HG02759 (cell line): ENCODE measurements around the gene CDX1.
A peak's percentile ranks its signal among the peaks of the same experiment; 100 is the strongest.

Experiments
- ATAC-seq: cut with Tn5 transposase; IDR thresholded peaks from one replicate; pipeline ENCODE4 v1.9.1; 2021; ENCODE audit warnings: mild to moderate bottlenecking, moderate library complexity; ENCODE audit not compliant: unreplicated experiment

Gene CDX1

DNA sequence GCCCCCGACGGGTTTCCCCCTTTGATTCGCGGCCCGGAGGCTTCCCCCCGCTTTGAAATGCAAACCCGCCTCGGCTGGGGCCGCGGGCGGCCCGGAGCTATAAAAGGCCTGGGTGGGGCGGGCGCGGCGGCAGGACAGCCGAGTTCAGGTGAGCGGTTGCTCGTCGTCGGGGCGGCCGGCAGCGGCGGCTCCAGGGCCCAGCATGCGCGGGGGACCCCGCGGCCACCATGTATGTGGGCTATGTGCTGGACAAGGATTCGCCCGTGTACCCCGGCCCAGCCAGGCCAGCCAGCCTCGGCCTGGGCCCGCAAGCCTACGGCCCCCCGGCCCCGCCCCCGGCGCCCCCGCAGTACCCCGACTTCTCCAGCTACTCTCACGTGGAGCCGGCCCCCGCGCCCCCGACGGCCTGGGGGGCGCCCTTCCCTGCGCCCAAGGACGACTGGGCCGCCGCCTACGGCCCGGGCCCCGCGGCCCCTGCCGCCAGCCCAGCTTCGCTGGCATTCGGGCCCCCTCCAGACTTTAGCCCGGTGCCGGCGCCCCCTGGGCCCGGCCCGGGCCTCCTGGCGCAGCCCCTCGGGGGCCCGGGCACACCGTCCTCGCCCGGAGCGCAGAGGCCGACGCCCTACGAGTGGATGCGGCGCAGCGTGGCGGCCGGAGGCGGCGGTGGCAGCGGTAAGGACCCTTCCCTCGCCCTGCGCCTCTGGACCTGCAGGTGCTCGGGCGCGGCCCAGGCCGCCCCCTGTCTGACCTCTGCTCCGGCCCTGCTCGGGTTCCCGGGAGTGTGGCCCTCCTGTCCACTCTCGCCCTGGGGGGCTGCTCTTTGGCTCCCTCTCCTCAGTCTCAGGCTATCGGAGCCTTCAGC lies at the start of gene CDX1:
CDX1 (plus strand) TSS at position 129 of the 862 bp plus-strand sequence; CDS start at position 228, 99 bp downstream.
- ATAC-seq, result no peak

- ATAC-seq, result no peak
Measured at GRCh38 chr5:150117945-150118560, 48.5 kb upstream of the CDX1 start.

DNA sequence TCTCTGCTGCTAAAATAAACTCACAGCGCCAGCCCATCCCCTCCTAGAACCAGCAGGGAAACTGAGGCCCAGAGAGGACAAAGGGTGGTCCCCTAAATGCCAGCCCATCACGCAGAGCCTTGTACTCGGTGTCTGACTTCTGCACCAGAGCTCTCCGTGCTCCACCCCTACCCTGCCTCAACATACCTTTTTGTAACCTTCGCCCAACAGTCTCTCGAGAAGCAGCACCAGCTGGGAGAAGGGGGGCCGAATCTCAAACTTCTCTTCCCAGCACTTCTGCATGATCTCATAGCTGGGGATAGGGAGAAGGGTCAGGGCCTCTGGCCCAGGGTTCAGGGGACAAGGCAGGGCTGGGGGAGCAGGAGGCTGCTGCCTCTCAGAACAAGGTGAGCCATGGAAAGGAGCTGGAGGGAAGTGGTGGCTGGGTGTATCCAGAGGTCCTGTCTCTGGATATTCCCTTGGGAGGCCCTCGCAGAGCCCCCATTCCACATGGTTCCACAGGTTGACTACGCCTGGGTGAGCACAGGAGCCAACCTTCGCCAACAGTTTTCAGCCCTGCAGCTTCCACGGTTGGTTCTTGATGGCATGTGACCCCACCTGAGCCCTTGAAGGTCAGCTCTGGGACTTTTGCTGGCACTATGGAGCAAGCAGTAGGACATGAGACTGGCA lies 47.9 kb upstream of the CDX1 start:
- no peak for ATAC-seq

DNA sequence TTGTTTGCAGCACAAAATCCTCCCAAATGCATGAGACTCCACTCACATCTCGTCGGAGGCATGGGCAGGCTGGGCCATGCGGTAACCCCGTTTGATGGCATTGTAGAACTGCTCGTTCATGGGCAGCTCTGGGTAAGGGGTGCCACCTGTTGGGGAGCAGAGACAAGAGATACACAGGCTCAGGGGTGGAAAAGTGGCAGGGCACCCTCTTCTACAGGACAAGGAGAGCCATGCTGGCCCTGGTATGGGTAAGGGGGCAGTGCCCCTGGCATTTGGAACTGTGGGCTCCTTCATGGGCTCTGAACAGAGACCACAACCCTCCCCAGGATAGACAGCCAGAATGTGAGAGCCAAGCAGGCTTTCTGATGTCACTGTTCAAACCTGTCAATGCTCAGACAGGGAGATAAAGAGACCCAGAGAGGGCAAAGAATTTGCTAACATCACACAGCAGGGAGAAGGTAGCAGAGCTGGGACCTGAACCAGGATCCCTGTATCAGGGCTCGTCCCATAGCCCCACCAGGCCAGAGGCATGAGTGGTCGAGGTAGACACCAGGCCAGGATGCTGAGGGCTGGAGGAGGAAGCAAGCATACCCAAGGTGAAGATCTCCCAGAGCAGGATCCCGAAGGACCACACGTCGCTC lies 47.0 kb upstream of the CDX1 start:
- ATAC-seq, result no peak

- no peak for ATAC-seq
Measured at GRCh38 chr5:150120062-150120441, 46.5 kb upstream of the CDX1 start.

DNA sequence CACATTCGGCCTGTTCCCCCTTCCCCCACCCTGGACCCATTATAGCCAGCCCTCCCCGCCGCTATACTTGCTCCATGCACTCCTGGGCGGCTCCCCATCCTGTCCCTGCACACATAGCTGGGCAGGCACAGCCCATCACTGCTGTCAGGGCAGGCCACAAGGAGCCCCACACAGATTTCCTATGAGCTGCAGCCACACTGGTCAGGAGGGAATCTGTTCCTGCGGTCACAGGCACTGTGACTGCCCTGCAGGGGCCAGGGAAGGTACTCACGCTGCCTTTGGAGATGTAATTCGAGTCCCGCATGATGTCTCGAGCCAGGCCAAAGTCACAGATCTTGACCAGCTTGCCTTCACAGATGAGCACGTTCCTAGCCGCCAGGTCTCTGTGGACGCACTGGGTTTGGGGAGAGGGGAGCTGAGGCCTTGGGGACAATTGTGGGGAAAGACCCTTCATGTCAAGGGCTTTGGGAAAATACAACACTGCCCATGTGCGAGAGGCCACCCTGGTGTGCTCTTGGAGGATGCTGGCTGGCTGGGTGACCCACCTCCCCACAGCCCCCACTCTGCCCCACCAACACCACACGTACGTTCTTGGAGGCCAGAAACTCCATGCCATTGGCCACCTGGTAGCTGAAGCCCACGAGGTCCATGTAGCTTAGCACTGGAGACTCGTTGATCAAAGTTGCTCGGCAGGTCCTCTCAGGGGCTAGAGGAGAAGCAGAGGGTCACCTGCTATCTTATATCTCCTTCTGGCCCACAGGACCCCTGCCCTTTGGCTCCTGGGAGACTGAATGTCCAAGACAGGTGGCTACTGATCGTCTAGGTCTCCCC lies 45.7 kb upstream of the CDX1 start:
- ATAC-seq, result no peak

- no peak for ATAC-seq
Measured at GRCh38 chr5:150121448-150122157, 45.0 kb upstream of the CDX1 start.

- ATAC-seq, result peak; percentile 80
Measured at GRCh38 chr5:150122158-150122510, 44.4 kb upstream of the CDX1 start.

- ATAC-seq, result no peak
Measured at GRCh38 chr5:150122536-150123481, 43.8 kb upstream of the CDX1 start.

DNA sequence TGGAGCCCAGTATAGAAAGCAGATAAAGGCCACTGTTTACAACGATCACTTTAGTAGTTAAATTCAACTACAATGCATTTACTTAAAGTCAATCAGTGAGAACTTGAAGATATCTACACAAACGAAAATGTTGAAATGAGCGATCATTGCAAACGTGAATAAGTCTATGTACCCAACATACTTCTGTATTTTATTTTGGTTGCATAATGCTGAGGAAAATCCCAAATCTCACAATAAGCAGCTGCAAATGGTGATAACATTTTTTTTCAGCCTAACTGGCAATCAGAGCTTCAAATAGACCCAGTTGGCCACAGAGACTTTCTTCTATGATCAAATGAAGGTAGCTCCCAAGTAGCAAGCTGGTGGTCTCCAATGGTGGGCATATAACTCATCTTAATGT lies 43.0 kb upstream of the CDX1 start:
- ATAC-seq, result no peak

- ATAC-seq, result no peak
Measured at GRCh38 chr5:150124111-150124557, 42.4 kb upstream of the CDX1 start.

DNA sequence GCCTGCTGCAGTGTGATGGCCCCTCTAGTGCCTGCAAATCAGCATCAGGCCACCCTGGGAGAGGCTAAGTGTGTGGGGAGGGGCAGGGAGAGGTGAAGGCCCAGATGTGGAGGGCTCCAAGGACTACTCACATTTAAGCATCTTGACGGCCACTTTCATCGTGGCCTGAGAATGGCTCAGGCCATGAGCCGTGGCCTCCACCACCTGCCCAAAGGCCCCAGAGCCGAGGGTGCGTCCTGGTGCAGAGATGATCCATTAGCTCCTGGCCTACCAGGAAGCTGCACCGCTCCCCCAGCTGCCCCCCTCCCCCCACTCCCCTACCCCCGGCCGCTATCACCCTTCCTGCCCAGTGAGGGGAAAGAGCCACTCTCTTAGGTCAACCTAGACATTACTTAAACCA lies 42.0 kb upstream of the CDX1 start:
- ATAC-seq, result no peak

GRCh38 chr5:150125334-150125733 lies 41.2 kb upstream of the CDX1 start:
- ATAC-seq, result no peak

- ATAC-seq, result no peak
Measured at GRCh38 chr5:150126199-150126920, 40.2 kb upstream of the CDX1 start.

GRCh38 chr5:150126921-150127265 lies 39.7 kb upstream of the CDX1 start:
- no peak for ATAC-seq

DNA sequence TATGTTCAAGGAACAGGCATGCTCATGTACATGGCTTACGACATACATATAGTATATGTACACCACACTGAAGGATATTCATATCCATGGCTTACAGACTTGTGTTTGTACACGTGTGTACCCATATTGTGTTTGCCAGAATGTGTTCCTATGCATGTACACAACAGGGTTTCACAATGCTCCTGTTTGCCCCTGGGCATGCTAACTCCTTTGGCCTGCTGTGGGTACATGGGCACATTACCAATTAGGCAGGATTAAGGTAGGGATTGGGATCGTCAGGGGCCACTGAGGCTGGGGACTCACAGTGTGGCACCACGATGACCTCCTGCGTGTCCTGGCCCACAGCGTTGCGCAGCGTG lies 37.1 kb upstream of the CDX1 start:
- ATAC-seq, result no peak

DNA sequence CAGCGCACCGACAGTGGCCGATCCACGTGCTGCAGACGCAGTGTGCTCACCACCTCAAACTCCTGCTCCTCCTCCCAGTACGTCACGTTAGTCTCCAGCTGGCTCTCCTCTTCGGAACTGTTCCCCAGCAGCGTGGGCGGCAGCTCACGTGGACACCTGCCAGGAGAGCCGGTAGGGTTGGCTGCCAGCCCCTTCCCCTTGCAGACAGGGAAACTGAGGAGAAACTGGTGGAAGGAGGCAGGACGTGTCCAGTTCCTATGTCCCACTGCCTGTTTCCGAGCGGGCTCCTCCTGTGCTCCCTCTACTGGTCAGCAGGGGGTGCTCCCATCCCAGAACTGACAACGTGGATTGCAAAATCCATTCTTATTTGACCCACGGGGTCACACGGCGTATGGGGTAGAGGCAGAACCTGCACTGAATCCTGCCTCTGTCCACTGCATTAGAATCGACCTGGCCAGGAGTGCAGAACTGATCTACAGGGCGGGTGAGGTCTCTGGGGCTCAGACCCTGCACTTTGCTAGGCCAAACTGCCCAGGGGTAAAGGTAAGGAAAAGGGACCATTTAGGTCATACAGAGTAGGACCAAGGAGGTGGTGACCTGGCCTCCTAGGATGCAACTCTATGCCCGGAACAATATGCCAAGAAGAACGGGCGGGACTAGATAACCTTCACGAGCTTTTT lies 36.6 kb upstream of the CDX1 start:
- peak; percentile 75 for ATAC-seq

DNA sequence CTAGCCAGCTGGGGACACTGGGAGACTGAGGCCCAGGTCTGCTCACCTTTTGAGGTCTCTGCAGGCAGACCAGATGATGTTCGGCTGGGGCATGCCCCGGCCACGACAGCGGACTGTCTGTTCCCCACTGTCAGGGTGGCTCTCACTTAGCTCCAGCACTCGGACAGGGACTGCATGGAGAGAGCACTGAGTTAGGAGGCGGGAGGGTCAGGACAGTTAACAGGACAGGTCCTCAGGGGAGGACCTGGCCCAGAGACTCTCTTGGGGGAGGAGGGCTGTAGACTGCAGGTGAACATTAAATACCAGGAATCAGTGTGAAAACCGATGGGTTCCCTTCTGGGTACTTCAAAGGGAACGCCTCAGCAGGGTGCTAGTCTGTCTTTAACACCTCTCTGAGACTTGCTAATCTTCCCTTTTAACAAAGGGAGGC lies 36.1 kb upstream of the CDX1 start:
- no peak for ATAC-seq
